NCI-H1694 treated with DMSO at 0.1 percent for 48 hours (cell line): Measurements from ENCODE around the gene MYO7A.
A peak's percentile ranks its signal among the peaks of the same experiment; 100 is the strongest.

Experiments used
- DNase-seq: peaks from one replicate; lab custom pipeline; 2025; lab: John Stamatoyannopoulos, UW

MYO7A gene

GRCh38 chr11:77187111-77187750 is 59.2 kb downstream of the MYO7A start:
- no peak for DNase-seq

- DNase-seq = peak; percentile 68
Measured at GRCh38 chr11:77187776-77188632, 60.0 kb downstream of the MYO7A start.

GRCh38 chr11:77188633-77189491 is 60.8 kb downstream of the MYO7A start:
- no peak for DNase-seq

DNA sequence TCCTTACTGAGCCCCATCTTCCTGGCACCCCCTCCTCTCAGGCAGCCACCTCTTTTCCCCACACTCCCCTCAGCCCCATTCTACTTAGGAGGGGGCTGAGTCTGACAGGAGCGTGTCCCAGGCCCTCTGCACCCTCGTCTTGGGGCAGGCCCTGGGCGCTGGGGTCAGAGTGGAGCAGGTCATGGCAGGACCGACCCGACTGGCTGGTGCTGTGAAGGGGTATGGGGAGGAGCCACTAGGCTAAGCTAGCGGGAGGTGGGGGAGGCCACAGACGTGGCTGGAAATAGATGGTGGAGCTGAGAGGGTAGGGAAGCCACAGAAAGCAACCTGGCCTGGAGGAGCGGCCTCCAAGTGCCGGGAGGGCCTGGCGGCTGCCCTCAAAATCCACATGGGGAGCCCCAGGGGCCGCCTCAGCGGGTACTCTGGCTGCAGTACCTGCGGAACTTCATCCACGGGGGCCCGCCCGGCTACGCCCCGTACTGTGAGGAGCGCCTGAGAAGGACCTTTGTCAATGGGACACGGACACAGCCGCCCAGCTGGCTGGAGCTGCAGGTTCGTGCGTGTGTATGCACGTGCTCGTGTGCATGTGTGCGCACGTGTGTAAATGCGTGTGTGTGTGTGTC is 61.7 kb downstream of the MYO7A start:
- no peak for DNase-seq

DNA sequence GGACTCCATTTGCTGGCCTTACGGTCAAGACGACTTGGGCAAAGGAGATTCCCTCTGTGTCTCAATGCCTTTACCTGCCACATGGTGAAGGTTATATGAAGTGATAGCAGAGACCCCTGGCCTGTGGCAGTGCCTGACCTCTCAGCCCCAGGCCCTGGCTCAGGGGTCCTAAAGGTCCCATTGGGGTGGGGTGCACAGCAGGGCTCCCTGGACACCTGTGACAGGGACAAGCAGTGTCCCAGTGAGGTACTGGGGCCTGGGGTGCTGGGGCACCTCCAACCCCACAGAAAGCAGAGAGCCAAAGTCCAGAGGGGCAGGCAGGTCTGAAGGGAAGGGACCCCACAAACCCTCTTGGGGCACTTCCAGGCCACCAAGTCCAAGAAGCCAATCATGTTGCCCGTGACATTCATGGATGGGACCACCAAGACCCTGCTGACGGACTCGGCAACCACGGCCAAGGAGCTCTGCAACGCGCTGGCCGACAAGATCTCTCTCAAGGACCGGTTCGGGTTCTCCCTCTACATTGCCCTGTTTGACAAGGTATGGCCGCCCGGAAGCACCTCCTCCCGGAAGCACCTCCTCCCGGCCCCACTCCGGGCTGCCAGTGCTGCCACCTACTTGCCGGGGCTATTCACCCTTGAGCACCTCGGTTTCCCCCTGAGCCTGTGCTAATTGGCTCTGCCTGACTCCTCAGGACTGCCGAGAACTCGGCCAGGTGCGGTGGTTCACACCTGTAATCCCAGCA is 62.5 kb downstream of the MYO7A start:
- no peak for DNase-seq

GRCh38 chr11:77191429-77191822 is 63.4 kb downstream of the MYO7A start:
- DNase-seq = no peak

- no peak for DNase-seq
Measured at GRCh38 chr11:77191823-77192495, 63.9 kb downstream of the MYO7A start.

GRCh38 chr11:77193167-77193566 is 65.1 kb downstream of the MYO7A start:
- DNase-seq = no peak

- no peak for DNase-seq
Measured at GRCh38 chr11:77193911-77194830, 66.1 kb downstream of the MYO7A start.

- peak; percentile 37 for DNase-seq
Measured at GRCh38 chr11:77195071-77195755, 67.2 kb downstream of the MYO7A start.

GRCh38 chr11:77196961-77197360 is 68.9 kb downstream of the MYO7A start:
- no peak for DNase-seq

GRCh38 chr11:77197626-77198320 is 69.7 kb downstream of the MYO7A start:
- DNase-seq = no peak

GRCh38 chr11:77198440-77198849 is 70.4 kb downstream of the MYO7A start:
- no peak for DNase-seq

DNA sequence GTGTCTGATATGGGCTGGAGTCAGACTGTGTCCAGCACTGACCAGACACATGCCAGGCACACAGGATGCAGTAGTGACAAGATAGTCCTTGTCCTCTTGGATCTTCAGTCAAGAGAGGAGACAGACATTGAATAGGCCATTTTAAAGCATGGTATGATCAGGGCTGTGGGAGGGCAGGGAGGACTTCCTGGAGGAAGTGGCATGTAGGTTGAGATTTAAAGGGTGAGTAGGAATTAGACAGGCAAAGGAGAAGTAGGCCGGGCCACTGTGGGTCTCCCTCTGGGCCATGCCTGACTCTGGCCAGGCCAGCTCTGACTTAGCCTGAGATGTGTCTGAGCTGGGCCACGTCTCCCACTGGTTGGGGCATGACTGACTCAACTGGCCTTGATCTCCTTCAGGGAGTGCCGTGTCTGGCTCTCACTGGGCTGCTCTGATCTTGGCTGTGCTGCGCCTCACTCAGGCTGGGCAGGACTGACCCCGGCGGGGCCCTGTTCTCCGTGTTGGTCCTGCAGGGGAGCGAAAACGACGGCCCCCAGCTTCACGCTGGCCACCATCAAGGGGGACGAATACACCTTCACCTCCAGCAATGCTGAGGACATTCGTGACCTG is 71.2 kb downstream of the MYO7A start:
- no peak for DNase-seq

GRCh38 chr11:77200351-77201268 is 72.6 kb downstream of the MYO7A start:
- DNase-seq = no peak

- DNase-seq = no peak
Measured at GRCh38 chr11:77201370-77201769, 73.3 kb downstream of the MYO7A start.
